Breast epithelium (tissue), 3 donors: ENCODE data around the gene GALNT8.

Experiments used
- POLR2A ChIP-seq: fragments of 450-650 bp; IDR thresholded peaks from one replicate; pipeline ENCODE4 v1.6.1; 2016; ENCODE audit warnings: antibody characterized with exemption, mild to moderate bottlenecking, moderate library complexity
- TF ChIP-seq, protein P1 (sequence below), 3 donors: fragments of 450-650 bp; IDR thresholded peaks; one replicate each; pipeline ENCODE4 v1.5.1; 2016 to 2017; ENCODE audit warnings: antibody characterized with exemption in 3 of 3, mild to moderate bottlenecking in 3 of 3, moderate library complexity in 3 of 3

DNA sequence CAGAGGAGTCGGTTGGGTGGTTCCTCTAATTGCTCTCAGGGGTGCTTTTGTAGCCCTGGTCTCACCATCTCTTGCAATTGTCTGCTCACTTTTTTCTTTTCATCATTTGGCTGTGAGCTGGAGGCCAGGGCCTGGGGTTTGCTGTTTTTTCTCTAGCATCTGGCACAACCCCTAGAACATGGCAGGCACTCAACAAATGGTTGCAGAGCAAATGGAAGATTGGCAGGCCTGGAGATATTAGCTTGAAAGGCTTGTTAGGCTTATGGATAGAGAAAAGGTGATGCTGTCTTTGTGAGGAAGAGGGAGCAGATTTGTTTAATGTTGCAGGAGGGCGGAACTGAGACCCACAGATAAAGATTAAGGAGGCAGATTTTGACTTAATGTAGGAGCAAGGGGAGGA, 47.0 kb downstream of the GALNT8 start:
- TF ChIP-seq, protein P1, sequence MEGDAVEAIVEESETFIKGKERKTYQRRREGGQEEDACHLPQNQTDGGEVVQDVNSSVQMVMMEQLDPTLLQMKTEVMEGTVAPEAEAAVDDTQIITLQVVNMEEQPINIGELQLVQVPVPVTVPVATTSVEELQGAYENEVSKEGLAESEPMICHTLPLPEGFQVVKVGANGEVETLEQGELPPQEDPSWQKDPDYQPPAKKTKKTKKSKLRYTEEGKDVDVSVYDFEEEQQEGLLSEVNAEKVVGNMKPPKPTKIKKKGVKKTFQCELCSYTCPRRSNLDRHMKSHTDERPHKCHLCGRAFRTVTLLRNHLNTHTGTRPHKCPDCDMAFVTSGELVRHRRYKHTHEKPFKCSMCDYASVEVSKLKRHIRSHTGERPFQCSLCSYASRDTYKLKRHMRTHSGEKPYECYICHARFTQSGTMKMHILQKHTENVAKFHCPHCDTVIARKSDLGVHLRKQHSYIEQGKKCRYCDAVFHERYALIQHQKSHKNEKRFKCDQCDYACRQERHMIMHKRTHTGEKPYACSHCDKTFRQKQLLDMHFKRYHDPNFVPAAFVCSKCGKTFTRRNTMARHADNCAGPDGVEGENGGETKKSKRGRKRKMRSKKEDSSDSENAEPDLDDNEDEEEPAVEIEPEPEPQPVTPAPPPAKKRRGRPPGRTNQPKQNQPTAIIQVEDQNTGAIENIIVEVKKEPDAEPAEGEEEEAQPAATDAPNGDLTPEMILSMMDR (IDR thresholded peaks at IDR 0.05): no peak
- TF ChIP-seq POLR2A: no peak
